CD4-positive, alpha-beta T cell treated with Interleukin-1 beta for 1 hour (primary cell): ENCODE results near the gene FKBP1B.
"Not testable (repeated sequence)": the region's sequence is repeated elsewhere in the genome, so short reads cannot be mapped to it uniquely, and the experiment has no call there.

ENCODE experiments used
- DNase-seq, 2 donors: peaks; one replicate each; pipeline ENCODE4 v3.0.0-alpha.2; 2020 to 2022

Gene FKBP1B

DNA sequence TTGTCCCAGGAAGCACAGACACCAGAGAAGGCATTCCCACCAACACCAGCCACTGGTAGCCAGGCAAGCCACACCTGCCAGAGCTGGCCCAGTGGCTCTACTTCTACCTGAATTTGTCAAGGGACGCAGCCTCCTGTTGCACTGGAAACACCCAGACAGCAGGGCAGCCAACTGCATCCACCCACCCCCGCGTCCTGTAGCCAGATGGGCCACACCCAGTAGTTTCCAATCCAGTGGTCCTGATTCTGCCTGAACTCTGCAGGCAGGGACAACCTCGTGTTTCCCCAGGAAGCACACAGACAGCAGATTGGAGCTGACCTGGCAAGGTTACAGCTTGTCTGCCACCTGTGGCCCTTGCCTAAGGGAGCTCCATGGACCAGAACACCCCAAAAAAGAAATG lies 55.4 kb downstream of the FKBP1B start:
- DNase-seq, result no peak

DNA sequence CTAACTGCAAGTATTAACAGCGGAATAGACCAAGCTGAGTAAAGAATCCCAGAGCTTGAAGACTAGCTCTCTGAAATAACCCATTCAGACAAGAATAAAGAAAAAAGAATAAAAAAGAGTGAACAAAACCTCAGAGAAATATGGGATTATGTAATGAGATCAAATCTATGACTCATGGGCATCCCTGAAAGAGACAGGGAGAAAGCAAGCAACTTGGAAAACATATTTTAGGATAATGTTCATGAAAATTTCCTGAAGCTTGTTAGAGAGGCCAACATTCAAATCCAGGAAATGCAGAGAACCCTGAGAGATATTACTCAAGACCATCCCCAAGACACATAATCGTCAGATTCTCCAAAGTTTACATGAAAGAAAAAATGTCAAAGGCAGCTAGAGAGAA lies 56.3 kb downstream of the FKBP1B start:
- DNase-seq, result no peak

DNA sequence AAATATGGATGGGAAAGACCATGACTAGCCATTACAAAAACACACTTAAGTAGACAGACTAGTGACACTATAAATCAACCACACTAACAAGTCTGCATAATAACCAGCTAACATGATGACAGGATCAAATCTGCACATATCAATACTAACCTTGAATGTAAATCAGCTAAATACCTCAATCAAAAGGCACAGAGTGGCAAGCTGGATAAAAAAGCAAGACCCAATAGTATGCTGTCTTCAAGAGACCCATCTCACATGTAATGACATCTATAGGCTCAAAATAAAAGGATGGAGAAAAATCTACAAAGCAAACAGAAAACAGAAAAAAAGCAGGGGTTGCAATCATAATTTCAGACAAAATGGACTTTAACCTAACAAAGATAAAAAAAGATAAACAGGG lies 57.2 kb downstream of the FKBP1B start:
- DNase-seq, result no peak

DNA sequence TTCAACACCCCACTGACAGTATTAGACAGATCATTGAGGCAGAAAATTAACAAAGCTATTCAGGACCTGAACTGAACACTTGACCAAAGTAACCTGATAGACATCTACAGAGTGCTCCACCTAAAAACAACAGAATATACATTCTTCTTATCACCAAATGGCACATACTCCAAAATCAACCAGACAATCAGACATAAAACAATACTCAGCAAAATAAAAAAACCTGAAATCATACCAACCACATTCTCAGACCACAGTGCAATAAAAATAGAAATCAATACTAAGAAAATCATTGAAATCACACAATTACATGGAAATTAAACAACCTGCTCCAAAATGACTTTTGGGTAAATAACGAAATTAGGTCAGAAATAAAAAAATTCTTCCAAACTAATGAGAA lies 57.8 kb downstream of the FKBP1B start:
- no peak for DNase-seq

DNA sequence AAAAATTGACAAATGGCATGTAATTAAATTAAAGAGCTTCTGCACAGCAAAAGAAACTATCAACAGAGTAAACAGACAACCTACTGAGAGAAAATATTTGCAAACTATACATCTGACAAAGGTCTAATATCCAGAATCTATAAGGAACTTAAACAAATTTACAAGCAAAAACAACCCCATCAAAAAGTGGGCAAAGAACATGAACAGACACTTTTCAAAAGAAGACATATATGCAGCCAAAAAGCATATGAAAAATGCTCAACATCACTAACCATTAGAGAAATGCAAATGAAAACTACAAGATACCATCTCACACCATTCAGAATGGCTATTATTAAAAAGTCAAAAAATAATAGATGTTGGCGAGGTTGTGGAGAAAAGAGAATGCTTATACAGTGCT lies 59.9 kb downstream of the FKBP1B start:
- not testable (repeated sequence) for DNase-seq

GRCh38 chr2:24110660-24111303 lies 61.2 kb downstream of the FKBP1B start:
- no peak for DNase-seq

GRCh38 chr2:24111407-24111901 lies 61.9 kb downstream of the FKBP1B start:
- DNase-seq, result no peak
